HepG2 (cell line): ENCODE data around the gene S1PR2.

ENCODE experiments used
- CTCF ChIP-seq: sonication (generic); formaldehyde crosslinking; IDR thresholded peaks from 2 replicates; pipeline ENCODE4 v1.5.0; 2020; ENCODE audit warnings: mild to moderate bottlenecking, missing genetic modification reagents, moderate library complexity
- KDM1A ChIP-seq: IDR thresholded peaks from 2 replicates; pipeline ENCODE4 v1.6.1; 2016; ENCODE audit warnings: missing compliant biosample characterization
- NBN ChIP-seq: fragments of 450-650 bp; conservative IDR thresholded peaks from 2 replicates; pipeline ENCODE4 v1.6.1; 2017
- PATZ1 ChIP-seq: sonication (generic); formaldehyde crosslinking; IDR thresholded peaks from 2 replicates; pipeline ENCODE4 v1.4.0; 2020; ENCODE audit warnings: missing genetic modification reagents
- ZNF768 ChIP-seq: sonication (generic); formaldehyde crosslinking; IDR thresholded peaks from 2 replicates; pipeline ENCODE4 v1.4.0; 2020; ENCODE audit warnings: missing genetic modification reagents

GRCh38 chr19:10243606-10244005 is 12.5 kb upstream of the S1PR2 start:
- no peak for TF ChIP-seq CTCF (CRISPR knock-in tag)
- no peak for TF ChIP-seq KDM1A (CRISPR knock-in tag)
- no peak for TF ChIP-seq PATZ1 (CRISPR knock-in tag)
- TF ChIP-seq NBN = no peak
- no peak for TF ChIP-seq ZNF768 (CRISPR knock-in tag)
